Endothelial cell of umbilical vein (primary cell): ENCODE data around the gene SLC37A1. TPM values are rescaled to one million over a fixed set of nuclear protein-coding genes. Genes with fewer than 3 reads are reported as not detected.

Experiments
- BruUV-seq: library from RNA; stranded (reverse); fragments of 400-500 nt; replicated peaks from 2 replicates; lab custom pipeline; 2021; lab: Mats Ljungman, UMichigan
- CTCF ChIA-PET: fragments of 300-600, 350-600 bp; sonication (Branson Sonifier 250); formaldehyde crosslinking; loops from one replicate; lab custom pipeline; 2021; ENCODE audit warnings: antibody characterized with exemption, inconsistent platforms; lab: Charles Lee
- POLR2A ChIA-PET: fragments of 300-600, 350-600 bp; sonication (Branson Sonifier 250); formaldehyde crosslinking; loops from one replicate; lab custom pipeline; 2021; ENCODE audit warnings: antibody characterized with exemption, inconsistent platforms; lab: Charles Lee
- DNase-seq: peaks from one replicate; pipeline ENCODE4 v3.0.0-alpha.2; 2011; ENCODE audit warnings: low read depth, low spot score
- FAIRE-seq: peaks from 2 replicates; lab custom pipeline; 2011; peaks lifted over from hg19 to GRCh38; lab: Jason Lieb, UNC
- H2AFZ ChIP-seq: 2 replicates; pipeline ENCODE4 v1.6.0; 2012; ENCODE audit warnings: low read depth, low read length, control low read depth, inconsistent platforms
- H3K27ac ChIP-seq: 2 replicates; pipeline ENCODE4 v1.5.1; 2011; ENCODE audit warnings: low read depth, mild to moderate bottlenecking, control low read depth, low read length, moderate library complexity; ENCODE audit not compliant: insufficient read depth
- H3K27me3 ChIP-seq, 2 experiments: 2 replicates each; pipeline versions ENCODE4 v1.6.0 to v1.6.1; 2011; ENCODE audit warnings: low read length in 2 of 2, mixed read lengths in 1 of 2; ENCODE audit not compliant: control insufficient read depth in 2 of 2, insufficient read depth in 2 of 2
- H3K36me3 ChIP-seq, 2 experiments: 2 replicates in 1 of 2; 3 replicates in 1 of 2; pipeline ENCODE4 v1.5.1; 2011; ENCODE audit warnings: low read length in 2 of 2, mild to moderate bottlenecking in 1 of 2, moderate library complexity in 1 of 2; ENCODE audit not compliant: control insufficient read depth in 2 of 2, insufficient read depth in 2 of 2; ENCODE audit errors: extremely low read depth in 1 of 2
- H3K4me1 ChIP-seq: 3 replicates; pipeline ENCODE4 v1.5.1; 2011; ENCODE audit warnings: mild to moderate bottlenecking, low read length; ENCODE audit not compliant: control insufficient read depth, insufficient read depth; ENCODE audit errors: extremely low read depth
- H3K4me2 ChIP-seq: 2 replicates; pipeline ENCODE4 v1.6.1; 2011; ENCODE audit warnings: low read length, control low read depth, mixed read lengths; ENCODE audit not compliant: insufficient read depth
- H3K4me3 ChIP-seq, 3 experiments: fragments of 200-600 bp in 1 of 3; sonication (generic), shearing (Covaris generic) in 1 of 3; replicated peaks in 1 of 3; 2 replicates each; pipeline ENCODE4 v1.5.1; 2011 to 2016; ENCODE audit warnings: control low read depth in 3 of 3, low read length in 3 of 3, mild to moderate bottlenecking in 2 of 3, inconsistent platforms in 1 of 3, low read depth in 1 of 3, moderate library complexity in 1 of 3; ENCODE audit not compliant: insufficient read depth in 1 of 3
- H3K79me2 ChIP-seq: 2 replicates; pipeline ENCODE4 v1.6.0; 2012; ENCODE audit warnings: low read length, inconsistent platforms; ENCODE audit not compliant: control insufficient read depth, insufficient read depth
- H3K9ac ChIP-seq: replicated peaks from 2 replicates; pipeline ENCODE3; 2011; ENCODE audit warnings: low read length, control low read depth; ENCODE audit not compliant: insufficient read depth; ENCODE audit errors: extremely low read depth
- H3K9me1 ChIP-seq: replicated peaks from 3 replicates; pipeline ENCODE4 v1.6.0; 2011; ENCODE audit warnings: mild to moderate bottlenecking, low read length; ENCODE audit not compliant: control insufficient read depth, insufficient read depth; ENCODE audit errors: extremely low read depth
- H3K9me3 ChIP-seq: replicated peaks from 2 replicates; pipeline ENCODE4 v1.5.1; 2012; ENCODE audit warnings: low read length, inconsistent platforms; ENCODE audit not compliant: control insufficient read depth, insufficient read depth
- H4K20me1 ChIP-seq: replicated peaks from 2 replicates; pipeline ENCODE3; 2011; ENCODE audit warnings: mild to moderate bottlenecking, low read length; ENCODE audit not compliant: control insufficient read depth, insufficient read depth; ENCODE audit errors: extremely low read depth
- CTCF ChIP-seq, 2 donors: IDR thresholded peaks; 1 replicate in 1 of 2; 2 replicates in 1 of 2; pipeline ENCODE4 v1.5.1; 2011; ENCODE audit warnings: low read length in 2 of 2, mild to moderate bottlenecking in 2 of 2, moderate library complexity in 2 of 2, control low read depth in 1 of 2, inconsistent platforms in 1 of 2, low read depth in 1 of 2; ENCODE audit not compliant: insufficient read depth in 1 of 2; ENCODE audit errors: extremely low read depth in 1 of 2
- EZH2 ChIP-seq: IDR thresholded peaks from 2 replicates; pipeline ENCODE4 v1.6.1; 2012; ENCODE audit warnings: borderline replicate concordance, low read depth, mild to moderate bottlenecking, moderate library complexity, low read length, inconsistent platforms; ENCODE audit not compliant: severe bottlenecking
- GATA2 ChIP-seq: IDR thresholded peaks from 2 replicates; pipeline ENCODE4 v1.7.0; 2011; ENCODE audit warnings: low read depth, mild to moderate bottlenecking, moderate library complexity, mixed read lengths, low read length; ENCODE audit not compliant: insufficient read length, insufficient read depth
- MAX ChIP-seq: IDR thresholded peaks from 2 replicates; pipeline ENCODE4 v1.6.1; 2011; ENCODE audit not compliant: insufficient read depth, insufficient read length
- MYC ChIP-seq: IDR thresholded peaks from one replicate; pipeline ENCODE4 v1.6.1; 2011; ENCODE audit warnings: mild to moderate bottlenecking, low read depth, low read length
- POLR2AphosphoS5 ChIP-seq: IDR thresholded peaks from 2 replicates; pipeline ENCODE4 v1.6.1; 2012; ENCODE audit warnings: low read depth, mild to moderate bottlenecking, control low read depth, low read length, moderate library complexity; ENCODE audit not compliant: insufficient read depth
- dilution Hi-C: fragments of 300-500 bp; cut with MboI; formaldehyde crosslinking; loops from one replicate; pipeline ENCODE4 v1.15.0; 2019; ENCODE audit warnings: low sequenced_read_pairs; ENCODE audit not compliant: extremely low pct_ligation_motif_present
- intact Hi-C: fragments of 100-400 bp; cut with micrococcal nuclease; formaldehyde crosslinking; loops from one replicate; pipeline ENCODE4 v1.10.0; 2022
- polyA plus RNA-seq, 4 experiments: library from polyadenylated mRNA; depleted of rRNA in 3 of 4; stranded (reverse) in 3 of 4; unstranded in 1 of 4; fragments of >200 nt; gene quantifications; 2 replicates each; pipeline versions ENCODE4 v1.2.1 to v1.2.3, GENCODE V29; 2011 to 2012; ENCODE audit warnings: missing spikeins in 1 of 4
- total RNA-seq: library from RNA; stranded (reverse); gene quantifications from 2 replicates; pipeline ENCODE4 v1.2.3, GENCODE V29; 2021

SLC37A1 gene
- total and polyA plus RNA-seq, 2 donors (not counting 3 experiments of a cell fraction or from before 2014, with no cell fraction given), result 4.7 to 7.6 TPM

- intact Hi-C loops (no loop called here), dilution Hi-C loops (no loop called here)
- no peak for TF ChIP-seq POLR2AphosphoS5
- TF ChIP-seq GATA2, result no peak
- TF ChIP-seq MYC, result no peak
- TF ChIP-seq CTCF (IDR thresholded peaks at IDR 0.05; ENCODE audit: extremely low read depth in 1 of 2, insufficient read depth in 1 of 2, low read depth in 1 of 2, low read length in 2 of 2), result no peak
- TF ChIP-seq EZH2, result no peak
- Histone ChIP-seq H3K36me3 (peaks cover 0 to 2% of the 10 kb centered on the region in 2 experiments), H2AFZ (no peak overlapping the region), H3K9me1 (no peaks in the 10 kb centered on the region), H4K20me1 (no peaks in the 10 kb centered on the region), H3K4me3 (no peak overlapping the region), H3K4me2 (no peak overlapping the region), H3K9me3 (no peaks in the 10 kb centered on the region), H3K9ac (no peak overlapping the region), H3K4me1 (no peaks in the 10 kb centered on the region), H3K79me2 (no peaks in the 10 kb centered on the region), H3K27me3 (no peaks in the 10 kb centered on the region), H3K27ac (no peak overlapping the region)
- no TSS peak for BruUV-seq
- DNase-seq (no peak), FAIRE-seq (no peak)
- CTCF ChIA-PET, result no interaction called here
- POLR2A ChIA-PET, result no interaction called here
These were observed 7.1 kb downstream of the SLC37A1 start for GRCh38 chr21:42520628-42521253.

DNA sequence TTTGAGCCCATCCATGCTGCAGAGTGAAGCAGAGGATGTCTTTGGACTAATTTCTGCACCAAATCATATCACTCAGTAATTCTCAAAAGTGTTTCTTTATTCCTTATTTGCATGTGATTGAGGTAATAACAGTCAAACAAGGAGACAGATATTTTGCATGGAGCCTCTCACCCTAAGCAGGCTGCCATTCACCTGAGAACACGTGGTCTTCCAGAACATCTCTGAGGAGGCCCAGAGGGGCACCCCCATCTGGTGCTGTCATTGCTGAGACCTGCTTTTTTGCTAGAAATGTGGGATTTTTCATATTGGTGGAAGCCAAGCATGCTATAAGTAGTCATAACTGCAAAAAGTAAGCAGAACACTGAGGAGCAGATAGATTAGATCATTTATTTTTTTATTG, 7.7 kb downstream of the SLC37A1 start:
- Histone ChIP-seq H2AFZ (no peak overlapping the region), H3K4me1 (no peaks in the 10 kb centered on the region), H4K20me1 (no peaks in the 10 kb centered on the region), H3K4me2 (no peak overlapping the region), H3K79me2 (no peaks in the 10 kb centered on the region), H3K36me3 (peaks cover 0 to 2% of the 10 kb centered on the region in 2 experiments), H3K4me3 (no peak overlapping the region), H3K9me1 (no peaks in the 10 kb centered on the region), H3K27me3 (no peaks in the 10 kb centered on the region), H3K9ac (no peak overlapping the region), H3K9me3 (no peaks in the 10 kb centered on the region), H3K27ac (no peak overlapping the region)
- ChIA-PET CTCF (no interaction called here), POLR2A (no interaction called here)
- intact Hi-C loops, result no loop called here
- TF ChIP-seq GATA2 (no peak), MAX (no peak), MYC (no peak)
- DNase-seq (no peak), FAIRE-seq (no peak)
- dilution Hi-C loops, result no loop called here
- BruUV-seq, result no TSS peak
